NCI-H2107 (cell line): ENCODE results near the gene KIF5C.

Experiments used
- DNase-seq: peaks from one replicate; lab custom pipeline; 2025; lab: John Stamatoyannopoulos, UW

KIF5C gene

DNA sequence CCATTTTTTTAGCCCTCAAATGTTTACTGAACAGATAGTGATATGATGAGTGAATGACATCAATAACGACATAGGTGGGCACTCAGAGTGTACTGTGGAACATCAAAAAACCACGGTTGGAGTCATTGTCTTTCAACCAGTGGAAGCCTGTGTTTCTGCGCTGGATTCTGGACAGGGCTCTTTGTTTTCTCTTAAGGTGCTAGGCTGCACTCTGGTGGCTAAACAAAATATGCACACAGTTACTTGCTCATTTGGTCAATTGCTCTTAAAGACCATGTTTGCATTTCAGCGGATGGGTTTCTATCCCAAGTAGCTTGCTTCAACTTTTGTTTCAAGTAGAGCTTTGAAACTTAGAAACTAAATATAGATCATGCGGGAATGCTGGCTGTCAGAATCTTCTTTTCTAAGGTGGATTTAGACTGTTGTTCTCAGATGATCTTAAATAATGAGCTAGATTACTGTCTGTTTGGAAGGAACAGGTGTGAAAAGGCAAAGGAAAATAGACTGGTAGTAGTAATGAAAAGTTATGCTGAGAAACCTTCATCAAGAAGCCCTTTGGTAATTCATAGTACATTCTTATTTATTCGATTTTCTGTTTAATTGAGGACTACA is 115.0 kb downstream of the KIF5C start:
- peak; percentile 51 for DNase-seq

DNA sequence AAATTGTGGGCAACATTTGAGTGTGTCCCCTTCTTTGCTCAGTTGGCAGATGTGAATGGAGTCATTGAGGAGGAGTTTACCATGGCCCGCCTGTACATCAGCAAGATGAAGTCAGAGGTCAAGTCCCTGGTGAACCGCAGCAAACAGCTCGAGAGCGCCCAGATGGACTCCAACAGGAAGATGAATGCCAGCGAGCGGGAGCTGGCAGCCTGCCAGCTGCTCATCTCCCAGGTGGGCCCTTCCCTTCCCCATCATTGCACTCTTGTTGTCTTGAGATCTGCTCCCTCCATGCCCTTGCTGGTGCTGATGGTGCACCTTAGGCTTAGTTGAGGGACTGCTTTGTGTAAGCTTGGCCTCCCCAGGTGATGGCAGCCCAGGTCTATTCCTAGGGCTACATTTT is 115.9 kb downstream of the KIF5C start:
- no peak for DNase-seq

DNA sequence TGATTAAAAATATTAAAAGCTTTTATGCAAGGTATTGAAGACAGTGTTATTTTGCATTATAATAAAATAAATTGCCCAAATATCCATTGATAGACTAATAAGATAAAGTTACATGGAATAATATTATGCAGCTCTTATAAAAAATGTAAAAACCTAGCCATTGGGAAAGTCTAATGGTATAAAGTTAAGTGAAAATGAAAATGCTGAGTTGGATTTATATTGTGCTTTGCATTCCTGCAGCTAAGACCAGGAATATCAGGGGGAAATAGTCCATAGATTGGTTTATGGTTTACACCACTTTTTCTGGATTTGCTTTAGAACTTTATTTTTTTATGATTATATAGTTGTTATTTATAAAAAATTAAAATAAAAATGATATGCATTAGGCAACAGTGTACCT is 117.4 kb downstream of the KIF5C start:
- DNase-seq, result no peak

GRCh38 chr2:148993351-148993750 is 118.3 kb downstream of the KIF5C start:
- DNase-seq, result no peak

DNA sequence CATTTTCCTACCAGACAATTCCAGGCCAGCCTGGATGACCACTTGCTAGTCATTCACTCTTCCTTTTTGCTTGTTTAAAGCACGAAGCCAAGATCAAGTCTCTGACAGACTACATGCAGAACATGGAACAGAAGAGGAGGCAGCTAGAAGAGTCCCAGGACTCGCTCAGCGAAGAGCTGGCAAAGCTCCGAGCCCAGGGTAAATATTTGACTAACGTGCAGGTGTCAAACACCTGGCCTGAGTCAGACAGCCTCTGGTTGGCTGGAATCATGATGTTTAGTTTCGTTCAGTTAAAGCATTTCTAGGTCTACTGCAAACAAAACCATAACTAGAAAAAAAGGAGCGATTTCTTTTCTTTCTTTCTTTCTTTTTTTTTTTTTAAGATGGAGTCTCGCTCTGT is 119.3 kb downstream of the KIF5C start:
- DNase-seq, result no peak

DNA sequence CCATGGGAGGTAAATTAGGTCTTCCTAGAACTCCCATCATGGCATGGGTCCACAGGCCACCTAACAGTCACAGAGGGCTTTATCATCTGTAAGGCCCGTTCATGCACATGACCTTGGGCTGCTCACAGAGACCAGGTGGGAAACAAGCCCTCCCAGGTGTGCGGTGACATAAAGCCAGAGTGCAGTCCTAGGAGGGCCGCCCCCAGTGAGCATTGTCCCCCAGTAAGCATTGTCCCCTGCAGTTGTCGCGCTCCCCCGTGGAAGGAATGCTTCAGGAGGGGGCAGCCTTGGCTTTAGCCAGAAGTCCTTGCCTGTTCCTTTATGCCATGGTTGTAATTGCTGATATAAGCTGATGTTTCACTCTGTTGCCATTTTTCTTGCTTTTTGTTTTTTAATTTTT is 121.8 kb downstream of the KIF5C start:
- no peak for DNase-seq

GRCh38 chr2:148998165-148998830 is 123.3 kb downstream of the KIF5C start:
- DNase-seq, result no peak

DNA sequence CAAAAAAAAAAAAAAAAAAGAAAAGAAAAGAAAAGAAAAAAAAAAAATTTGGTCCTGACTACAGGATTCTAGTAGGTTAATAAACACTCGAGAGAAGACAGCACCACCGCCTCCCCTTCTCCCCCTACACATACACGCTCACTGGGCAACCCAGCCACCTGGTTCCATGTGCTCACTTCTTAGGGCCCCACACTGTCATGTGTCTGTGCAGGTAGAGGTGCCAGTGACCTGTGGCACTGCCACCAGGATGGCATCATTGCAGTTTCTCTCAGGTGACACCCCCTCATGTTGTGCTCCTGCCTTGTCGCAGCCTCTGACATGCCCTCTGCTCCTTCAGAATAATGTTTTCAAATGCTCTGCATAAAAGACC is 123.8 kb downstream of the KIF5C start:
- no peak for DNase-seq

GRCh38 chr2:148999451-148999921 is 124.5 kb downstream of the KIF5C start:
- no peak for DNase-seq

DNA sequence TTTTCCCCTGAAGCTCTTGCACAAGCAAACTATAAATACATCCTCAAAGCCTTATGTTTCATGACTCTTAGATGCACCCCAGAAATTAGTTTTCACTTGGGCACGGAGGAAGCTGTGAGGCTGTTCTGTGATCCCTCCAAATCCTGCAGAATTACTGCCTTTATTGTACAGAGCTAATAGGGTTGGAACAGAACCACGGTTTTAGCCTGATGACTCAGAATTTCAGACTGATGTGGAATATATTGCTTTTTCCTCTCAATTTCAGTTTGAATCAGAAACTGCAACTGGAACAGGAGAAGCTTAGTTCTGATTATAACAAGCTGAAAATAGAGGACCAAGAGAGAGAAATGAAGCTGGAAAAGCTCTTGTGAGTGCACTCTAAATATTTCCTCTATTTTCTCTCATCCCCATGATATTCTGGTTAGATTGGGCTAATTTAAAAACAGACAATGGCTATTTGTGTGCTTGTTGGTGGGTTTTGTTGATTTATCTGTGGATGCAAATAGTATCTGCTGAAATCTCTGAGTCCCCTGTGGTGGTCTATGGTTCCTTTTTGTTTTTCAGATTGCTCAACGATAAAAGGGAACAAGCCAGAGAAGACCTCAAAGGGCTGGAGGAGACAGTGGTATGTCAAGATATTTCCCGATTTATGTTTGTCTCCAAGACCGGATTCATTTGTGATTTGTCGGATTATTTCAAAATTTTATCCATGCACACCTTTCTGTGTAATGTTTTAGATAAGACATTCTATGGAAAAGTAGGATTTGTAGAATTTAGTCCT is 125.3 kb downstream of the KIF5C start:
- DNase-seq, result no peak

- DNase-seq, result no peak
Measured at GRCh38 chr2:149001496-149001895, 126.5 kb downstream of the KIF5C start.

GRCh38 chr2:149002378-149002890 is 127.4 kb downstream of the KIF5C start:
- DNase-seq, result no peak

DNA sequence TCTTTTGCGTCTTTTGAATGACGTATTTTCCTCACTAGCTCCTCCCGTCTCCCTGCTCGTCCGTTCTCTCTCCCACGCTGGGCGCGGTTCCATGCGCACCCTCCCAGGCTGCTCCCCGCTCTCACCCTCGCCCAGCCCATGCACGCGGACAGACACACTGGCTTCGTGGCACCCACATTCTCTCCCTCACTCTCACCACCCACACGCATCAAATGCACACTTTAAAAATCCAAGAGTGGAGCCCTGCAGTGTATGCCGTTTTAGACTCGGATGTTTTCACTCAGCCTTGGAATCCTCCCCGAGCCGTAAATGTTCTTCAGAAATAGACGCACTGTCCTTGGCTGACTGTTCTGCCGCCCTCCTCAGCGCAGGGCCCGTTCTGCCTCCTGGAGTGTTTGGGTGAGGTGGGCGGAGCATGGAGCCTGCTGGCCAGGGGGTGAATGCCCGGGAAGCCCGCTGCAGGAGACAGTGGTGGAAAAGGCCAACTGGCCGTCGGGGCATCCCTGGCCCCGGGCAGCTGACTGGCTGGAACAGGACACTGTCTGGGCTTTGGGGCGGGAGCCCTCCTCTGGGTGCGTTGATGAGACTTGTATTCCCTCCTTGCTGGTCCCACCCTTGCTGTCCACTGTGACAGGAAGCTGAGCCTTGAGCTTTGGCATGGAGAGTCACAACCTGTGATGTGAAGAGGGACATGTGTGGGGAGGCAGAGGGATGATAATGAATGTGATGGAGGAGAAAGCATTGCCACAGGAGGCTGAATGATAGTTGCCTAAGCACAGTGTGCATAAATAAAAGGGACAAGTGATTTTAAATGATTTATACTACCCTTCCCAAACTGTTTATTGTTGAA is 128.1 kb downstream of the KIF5C start:
- no peak for DNase-seq

DNA sequence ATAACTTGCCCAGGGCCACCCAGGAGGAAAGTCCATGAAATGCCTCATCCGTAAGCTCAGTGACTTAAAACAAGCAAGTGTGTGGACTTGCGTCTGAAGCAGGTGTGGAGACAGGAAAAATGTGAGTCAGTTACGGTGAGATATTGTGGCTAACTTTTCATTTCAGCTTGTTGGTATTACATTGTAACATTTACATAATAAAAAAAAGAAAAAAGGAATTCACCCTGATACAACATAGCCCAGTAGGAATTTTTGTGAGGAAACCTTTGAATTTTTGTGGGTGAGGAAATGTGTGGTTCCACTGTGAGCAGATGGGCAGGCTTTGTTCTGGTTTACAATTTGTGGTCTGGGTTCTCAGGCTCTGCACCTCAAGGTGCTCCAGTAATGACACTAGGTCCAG is 129.8 kb downstream of the KIF5C start:
- DNase-seq, result no peak

- DNase-seq, result no peak
Measured at GRCh38 chr2:149005471-149006077, 130.5 kb downstream of the KIF5C start.

DNA sequence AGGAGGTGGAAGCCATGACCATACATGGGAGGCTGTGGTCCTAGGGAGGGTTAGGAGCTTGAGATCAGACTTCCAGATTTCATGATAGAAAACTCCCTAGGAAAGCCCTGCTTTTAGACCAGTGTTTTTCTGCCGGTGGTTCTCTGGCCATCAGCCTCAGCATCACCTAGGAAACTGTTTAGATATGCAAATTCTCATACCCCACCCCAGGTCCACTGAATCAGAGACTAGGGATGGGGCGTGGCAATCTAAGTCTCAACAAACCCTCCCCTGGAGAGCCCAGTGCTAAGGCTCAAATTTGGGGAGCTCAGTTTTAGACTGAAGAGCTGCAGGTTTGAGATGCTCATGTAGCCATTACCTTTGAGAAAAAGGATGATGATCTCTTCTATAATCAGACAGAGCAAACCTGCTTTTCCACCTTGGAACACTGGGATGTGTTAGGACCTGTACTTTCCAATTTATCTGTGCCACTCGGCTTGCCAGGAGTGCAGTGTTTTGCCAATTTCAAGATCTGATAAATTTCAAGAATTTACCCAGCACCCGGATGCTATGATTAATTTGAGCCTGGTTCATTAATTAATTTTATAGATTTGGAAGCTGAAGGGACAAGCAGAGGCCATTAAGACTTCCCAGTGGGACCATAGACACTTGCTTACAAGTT is 132.0 kb downstream of the KIF5C start:
- DNase-seq, result no peak

- no peak for DNase-seq
Measured at GRCh38 chr2:149008381-149008780, 133.4 kb downstream of the KIF5C start.

GRCh38 chr2:149009576-149010461 is 134.8 kb downstream of the KIF5C start:
- DNase-seq, result no peak

- no peak for DNase-seq
Measured at GRCh38 chr2:149012545-149012944, 137.5 kb downstream of the KIF5C start.

GRCh38 chr2:149015501-149015900 is 140.5 kb downstream of the KIF5C start:
- no peak for DNase-seq
